GM19023 (cell line): Measurements from ENCODE around the gene HKDC1.

Experiments used
- ATAC-seq: cut with Tn5 transposase; IDR thresholded peaks from one replicate; pipeline ENCODE4 v1.9.1; 2021; ENCODE audit warnings: mild to moderate bottlenecking, moderate library complexity; ENCODE audit not compliant: unreplicated experiment

The HKDC1 gene

GRCh38 chr10:69216577-69217118 lies 3.5 kb upstream of the HKDC1 start:
- no peak for ATAC-seq

GRCh38 chr10:69217119-69217754 lies 2.9 kb upstream of the HKDC1 start:
- ATAC-seq, result no peak

- ATAC-seq, result no peak
Observed at GRCh38 chr10:69218831-69219230, 1.3 kb upstream of the HKDC1 start.

- ATAC-seq, result no peak
Observed at GRCh38 chr10:69220507-69220906, 375 bp downstream of the HKDC1 start.

DNA sequence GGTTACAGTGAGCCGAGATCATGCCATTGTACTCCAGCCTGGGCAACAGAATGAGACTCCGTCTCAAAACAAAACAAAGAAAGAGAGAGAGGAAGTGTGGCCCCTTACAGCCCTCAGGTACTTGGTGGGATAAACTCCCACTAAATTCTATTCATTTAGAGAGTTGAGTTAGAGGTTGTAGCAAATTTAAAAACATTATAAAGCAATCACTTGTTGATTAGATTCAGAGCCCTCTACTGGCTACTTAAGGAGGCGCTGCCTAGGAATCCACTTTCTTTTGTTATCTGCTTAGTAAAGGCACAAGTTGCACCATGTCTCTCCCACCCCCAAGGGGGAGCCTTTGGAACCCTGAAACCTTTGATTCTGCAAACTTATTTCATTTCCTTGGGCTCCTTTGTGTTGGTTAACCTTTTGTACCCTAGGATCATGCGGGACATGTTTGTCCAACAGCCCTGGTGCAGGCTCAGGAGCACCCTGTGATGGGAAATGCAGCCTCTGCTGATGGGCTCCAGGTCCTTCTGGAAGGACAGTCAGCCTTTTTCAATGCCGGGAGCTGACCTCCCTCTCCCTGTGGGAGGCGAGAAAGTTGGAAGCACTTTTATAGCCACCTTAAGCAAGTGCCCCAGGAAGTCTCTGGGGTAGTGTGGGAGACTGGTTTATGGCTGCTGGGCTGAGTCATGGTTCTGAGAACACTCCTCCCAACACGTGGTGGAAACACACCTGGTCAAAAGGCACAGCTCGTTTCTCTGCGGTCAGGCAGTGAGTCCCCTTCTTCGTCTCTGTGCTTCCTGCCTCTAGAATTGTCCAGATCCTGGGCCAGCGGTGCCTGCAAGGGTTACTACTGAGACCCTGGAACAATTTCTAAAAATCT lies 2.3 kb downstream of the HKDC1 start:
- ATAC-seq, result peak; percentile 95

DNA sequence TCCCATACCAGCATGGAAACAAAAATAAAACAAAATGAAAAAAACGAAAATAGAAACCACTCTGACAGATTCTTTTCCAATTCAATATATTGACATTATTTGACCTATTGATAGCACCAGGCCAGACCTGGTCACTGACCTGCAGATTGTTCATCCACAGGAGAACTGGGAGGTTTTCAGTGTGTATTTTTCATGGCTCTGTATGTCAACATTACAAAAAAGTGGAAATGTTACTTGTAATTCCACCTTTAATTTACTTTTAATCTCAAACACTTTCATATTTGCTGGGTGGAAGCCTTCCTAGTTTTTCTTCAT lies 2.9 kb downstream of the HKDC1 start:
- peak; percentile 7 for ATAC-seq

GRCh38 chr10:69224862-69225657 lies 4.9 kb downstream of the HKDC1 start:
- no peak for ATAC-seq

GRCh38 chr10:69225681-69226080 lies 5.5 kb downstream of the HKDC1 start:
- no peak for ATAC-seq

- ATAC-seq, result no peak
Observed at GRCh38 chr10:69226919-69227450, 6.9 kb downstream of the HKDC1 start.

DNA sequence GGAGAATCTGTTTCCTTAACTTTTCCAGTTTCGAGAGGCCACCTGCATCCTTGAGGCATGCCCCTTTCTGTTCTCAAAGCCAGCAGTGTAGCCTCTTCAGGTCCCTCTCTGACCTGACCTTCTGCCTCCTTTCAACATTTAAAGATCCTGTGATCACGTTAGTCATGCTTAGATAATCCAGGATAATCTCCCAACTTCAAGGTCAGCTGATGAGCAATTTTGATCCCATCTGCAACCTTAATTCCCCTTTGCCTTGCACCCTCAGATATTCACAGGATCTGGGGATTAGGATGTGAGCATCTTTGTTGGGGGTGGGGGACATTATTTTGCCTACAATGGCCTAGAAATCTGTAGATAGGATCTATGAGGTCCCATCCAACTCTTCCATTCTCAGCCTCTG lies 8.0 kb downstream of the HKDC1 start:
- ATAC-seq, result no peak

DNA sequence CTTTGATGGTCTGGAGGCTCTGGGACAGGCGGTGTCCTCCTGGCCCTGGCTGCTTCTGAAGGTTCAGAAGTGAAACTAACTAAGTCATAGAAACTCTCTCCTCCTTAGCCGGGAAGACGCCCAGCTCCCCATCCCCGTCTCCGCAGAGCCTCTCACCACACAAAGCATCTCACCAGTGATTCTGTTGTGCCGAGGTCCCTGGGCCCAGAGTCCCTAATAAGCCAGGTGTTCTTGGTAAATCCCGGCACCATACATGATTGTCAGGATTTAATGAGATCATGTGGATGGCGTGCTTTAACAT lies 9.4 kb downstream of the HKDC1 start:
- ATAC-seq, result no peak

DNA sequence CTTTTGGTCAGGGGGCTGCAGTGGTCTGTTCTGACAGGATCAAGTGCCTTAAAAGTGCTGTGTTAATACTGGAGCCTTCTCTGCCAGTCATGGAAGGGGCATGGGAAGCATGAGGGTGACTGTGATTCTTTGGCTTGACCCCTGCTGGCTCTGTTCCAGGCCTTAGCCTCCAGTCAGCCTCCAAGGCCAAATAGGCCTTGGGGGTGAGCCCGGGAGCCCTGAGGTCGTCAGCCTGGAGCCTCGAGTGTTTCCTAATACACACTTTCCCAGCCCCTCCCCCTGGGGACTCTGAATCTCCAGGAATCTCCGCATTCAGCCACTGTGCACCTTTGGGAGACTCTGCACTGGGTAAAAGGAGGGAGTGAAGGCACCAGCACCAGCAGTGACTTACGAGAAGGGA lies 10.0 kb downstream of the HKDC1 start:
- no peak for ATAC-seq

DNA sequence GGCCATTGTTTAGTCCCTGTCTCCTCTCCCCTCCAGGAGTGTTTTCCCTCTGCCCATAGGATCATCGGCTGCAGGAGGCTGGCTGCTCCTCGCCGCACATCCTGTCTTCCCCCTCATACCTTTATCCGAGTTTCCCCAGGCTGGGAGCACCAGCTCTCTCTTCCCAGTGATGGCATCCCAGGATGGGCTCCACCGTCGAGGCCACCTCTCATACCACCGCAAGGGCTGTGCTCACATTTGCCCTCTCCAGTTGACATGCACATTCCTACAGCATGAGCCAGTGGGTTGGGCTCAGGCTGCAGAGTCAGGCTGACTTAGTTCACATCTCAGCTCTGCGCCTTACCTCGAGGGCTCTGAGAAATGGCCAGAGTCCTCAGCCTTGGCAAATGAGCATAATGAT lies 12.1 kb downstream of the HKDC1 start:
- ATAC-seq, result no peak

DNA sequence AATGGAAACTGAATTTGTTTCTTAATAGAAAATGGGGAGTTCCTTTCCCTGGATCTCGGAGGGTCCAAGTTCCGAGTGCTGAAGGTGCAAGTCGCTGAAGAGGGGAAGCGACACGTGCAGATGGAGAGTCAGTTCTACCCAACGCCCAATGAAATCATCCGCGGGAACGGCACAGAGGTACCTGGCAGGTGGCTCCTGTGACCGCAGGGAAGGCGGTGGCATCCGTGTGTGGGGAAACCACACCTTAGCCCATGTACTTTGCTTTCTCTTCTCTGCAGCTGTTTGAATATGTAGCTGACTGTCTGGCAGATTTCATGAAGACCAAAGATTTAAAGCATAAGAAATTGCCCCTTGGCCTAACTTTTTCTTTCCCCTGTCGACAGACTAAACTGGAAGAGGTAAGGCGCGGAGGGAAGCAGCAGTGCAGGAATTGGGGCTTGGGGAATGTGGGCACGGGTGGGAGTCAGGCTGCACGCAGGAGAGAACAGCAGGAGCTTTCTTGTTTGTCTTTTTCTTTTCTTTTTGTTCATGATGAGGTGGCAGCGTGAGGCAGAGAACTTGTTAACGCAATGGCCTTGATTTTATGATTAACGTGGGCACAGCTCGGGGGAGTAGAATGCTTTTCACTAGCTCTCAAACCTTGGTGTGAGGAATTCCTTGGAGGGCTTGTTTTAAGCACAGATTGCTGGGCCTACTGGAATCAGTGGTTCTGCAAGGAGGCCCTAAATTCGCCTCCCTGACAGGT lies 12.8 kb downstream of the HKDC1 start:
- ATAC-seq, result no peak

- ATAC-seq, result no peak
Observed at GRCh38 chr10:69234447-69234846, 14.3 kb downstream of the HKDC1 start.

DNA sequence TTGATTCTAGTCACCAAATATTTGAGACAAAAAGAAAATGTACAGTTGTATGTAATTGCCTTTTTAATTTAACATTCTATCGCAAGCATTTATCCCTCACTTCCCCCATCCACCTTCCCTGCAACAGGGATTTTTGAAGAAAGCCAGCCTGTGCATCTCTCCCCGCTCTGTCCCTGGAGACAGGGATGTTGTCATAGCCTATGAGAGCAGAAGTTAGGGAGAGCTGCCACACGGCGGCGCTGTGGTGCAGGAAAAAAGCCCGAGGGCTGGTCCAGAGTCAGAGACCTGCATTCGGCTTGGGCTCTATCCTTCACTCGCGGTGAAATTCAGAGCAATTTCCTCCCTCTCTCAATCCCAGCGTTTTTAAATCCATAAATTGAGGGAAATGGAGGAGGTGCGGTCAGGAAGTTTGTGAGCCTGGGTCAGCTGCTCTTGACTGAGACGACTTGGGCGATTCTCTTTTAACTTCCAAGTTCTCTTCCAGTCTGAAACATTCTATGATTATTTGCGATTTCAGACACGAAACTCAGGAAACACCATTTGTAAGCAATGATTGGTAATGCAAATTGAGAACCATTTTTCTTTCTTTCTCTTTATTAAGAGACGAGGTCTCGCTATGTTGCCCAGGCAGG lies 17.5 kb downstream of the HKDC1 start:
- peak; percentile 88 for ATAC-seq

- ATAC-seq, result no peak
Observed at GRCh38 chr10:69239136-69239535, 19.0 kb downstream of the HKDC1 start.

GRCh38 chr10:69239816-69240434 lies 19.8 kb downstream of the HKDC1 start:
- ATAC-seq, result no peak

DNA sequence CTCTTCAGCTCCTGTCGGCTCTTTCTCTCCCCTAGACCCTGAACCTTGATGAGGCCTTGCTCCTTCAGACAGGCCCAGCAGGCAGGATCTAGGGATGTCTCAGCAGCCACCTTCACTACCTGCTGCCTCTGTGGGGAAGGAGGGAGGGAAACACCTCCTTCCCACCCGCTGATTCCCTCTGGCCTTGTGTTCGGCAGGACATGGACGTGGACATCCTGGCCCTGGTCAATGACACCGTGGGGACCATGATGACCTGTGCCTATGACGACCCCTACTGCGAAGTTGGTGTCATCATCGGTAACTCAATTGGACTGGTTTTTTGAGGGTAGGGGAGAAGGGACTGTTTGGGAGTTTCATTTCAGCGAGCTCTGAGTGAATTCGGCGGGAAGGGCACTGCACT lies 20.3 kb downstream of the HKDC1 start:
- ATAC-seq, result no peak

GRCh38 chr10:69241575-69241974 lies 21.4 kb downstream of the HKDC1 start:
- ATAC-seq, result no peak
